Hepatocyte (in vitro differentiated cells): ENCODE data around the gene POU2AF3.

ENCODE experiments used
- EZH2 ChIP-seq: fragments of 200-600 bp; sonication (generic); IDR thresholded peaks from 2 replicates; pipeline ENCODE4 v1.6.1; 2016; ENCODE audit warnings: antibody characterized with exemption, mild to moderate bottlenecking, borderline replicate concordance
- TF ChIP-seq, protein P1 (sequence below): fragments of 200-600 bp; sonication (generic); IDR thresholded peaks from 2 replicates; pipeline ENCODE4 v1.5.1; 2016; ENCODE audit warnings: antibody characterized with exemption, mild to moderate bottlenecking; ENCODE audit not compliant: poor library complexity

DNA sequence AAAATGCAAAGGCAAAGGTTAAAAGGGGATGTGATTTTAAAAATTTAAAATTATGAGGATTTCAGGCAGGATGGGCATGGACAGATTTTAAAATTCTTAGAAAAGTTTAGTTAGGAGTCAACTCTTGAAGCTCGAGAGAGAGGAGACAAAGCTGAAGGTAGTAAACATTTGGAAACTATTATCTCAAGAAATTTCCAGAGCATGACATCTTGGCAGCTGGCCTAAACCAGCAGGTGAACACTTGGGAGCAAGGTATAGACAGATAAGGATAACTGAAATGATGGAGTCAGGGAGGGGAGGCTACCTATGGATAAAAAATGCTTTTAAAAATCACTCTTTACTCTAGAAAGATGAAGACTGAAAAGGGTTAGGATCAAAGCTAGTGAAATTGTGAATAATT is 13.7 kb downstream of the POU2AF3 start:
- TF ChIP-seq, protein P1, sequence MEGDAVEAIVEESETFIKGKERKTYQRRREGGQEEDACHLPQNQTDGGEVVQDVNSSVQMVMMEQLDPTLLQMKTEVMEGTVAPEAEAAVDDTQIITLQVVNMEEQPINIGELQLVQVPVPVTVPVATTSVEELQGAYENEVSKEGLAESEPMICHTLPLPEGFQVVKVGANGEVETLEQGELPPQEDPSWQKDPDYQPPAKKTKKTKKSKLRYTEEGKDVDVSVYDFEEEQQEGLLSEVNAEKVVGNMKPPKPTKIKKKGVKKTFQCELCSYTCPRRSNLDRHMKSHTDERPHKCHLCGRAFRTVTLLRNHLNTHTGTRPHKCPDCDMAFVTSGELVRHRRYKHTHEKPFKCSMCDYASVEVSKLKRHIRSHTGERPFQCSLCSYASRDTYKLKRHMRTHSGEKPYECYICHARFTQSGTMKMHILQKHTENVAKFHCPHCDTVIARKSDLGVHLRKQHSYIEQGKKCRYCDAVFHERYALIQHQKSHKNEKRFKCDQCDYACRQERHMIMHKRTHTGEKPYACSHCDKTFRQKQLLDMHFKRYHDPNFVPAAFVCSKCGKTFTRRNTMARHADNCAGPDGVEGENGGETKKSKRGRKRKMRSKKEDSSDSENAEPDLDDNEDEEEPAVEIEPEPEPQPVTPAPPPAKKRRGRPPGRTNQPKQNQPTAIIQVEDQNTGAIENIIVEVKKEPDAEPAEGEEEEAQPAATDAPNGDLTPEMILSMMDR = no peak
- no peak for TF ChIP-seq EZH2
